ENCODE data around the gene CDKN2A.

The CDKN2A gene

DNA sequence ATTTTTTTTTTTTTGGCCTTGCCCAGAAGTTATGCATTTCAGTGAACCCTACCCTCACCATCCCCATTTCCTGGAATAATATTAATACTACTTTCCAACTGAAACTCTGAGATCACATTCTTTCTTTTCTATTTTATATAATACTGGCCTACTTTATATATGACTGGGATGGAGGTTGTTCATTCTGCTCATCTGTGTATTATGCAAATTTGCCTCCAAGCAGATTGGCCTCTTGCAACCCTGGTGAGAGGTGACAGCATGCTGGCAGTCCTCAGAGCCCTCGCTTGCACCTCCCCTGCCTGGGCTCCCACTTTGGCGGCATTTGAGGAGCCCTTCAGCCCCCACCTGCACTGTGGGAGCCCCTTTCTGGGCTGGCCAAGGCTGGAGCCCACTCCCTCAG lies 35.4 kb downstream of the CDKN2A start:
- no peak for DNase-seq
- TF ChIP-seq, protein P1, sequence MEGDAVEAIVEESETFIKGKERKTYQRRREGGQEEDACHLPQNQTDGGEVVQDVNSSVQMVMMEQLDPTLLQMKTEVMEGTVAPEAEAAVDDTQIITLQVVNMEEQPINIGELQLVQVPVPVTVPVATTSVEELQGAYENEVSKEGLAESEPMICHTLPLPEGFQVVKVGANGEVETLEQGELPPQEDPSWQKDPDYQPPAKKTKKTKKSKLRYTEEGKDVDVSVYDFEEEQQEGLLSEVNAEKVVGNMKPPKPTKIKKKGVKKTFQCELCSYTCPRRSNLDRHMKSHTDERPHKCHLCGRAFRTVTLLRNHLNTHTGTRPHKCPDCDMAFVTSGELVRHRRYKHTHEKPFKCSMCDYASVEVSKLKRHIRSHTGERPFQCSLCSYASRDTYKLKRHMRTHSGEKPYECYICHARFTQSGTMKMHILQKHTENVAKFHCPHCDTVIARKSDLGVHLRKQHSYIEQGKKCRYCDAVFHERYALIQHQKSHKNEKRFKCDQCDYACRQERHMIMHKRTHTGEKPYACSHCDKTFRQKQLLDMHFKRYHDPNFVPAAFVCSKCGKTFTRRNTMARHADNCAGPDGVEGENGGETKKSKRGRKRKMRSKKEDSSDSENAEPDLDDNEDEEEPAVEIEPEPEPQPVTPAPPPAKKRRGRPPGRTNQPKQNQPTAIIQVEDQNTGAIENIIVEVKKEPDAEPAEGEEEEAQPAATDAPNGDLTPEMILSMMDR (IDR thresholded peaks at IDR 0.05; ENCODE audit: low read depth, low read length), result no peak
- H3K4me3 ChIP-seq (ENCODE audit: low read depth, low read length), result no peak overlapping the region
- no peaks in the 10 kb centered on the region for H3K9me3 ChIP-seq (ENCODE audit: severe bottlenecking)
- no peaks in the 10 kb centered on the region for H3K27me3 ChIP-seq (ENCODE audit: insufficient read depth, low read depth, severe bottlenecking)
- H3K27ac ChIP-seq, result no peak overlapping the region
- no peaks in the 10 kb centered on the region for H3K36me3 ChIP-seq

DNA sequence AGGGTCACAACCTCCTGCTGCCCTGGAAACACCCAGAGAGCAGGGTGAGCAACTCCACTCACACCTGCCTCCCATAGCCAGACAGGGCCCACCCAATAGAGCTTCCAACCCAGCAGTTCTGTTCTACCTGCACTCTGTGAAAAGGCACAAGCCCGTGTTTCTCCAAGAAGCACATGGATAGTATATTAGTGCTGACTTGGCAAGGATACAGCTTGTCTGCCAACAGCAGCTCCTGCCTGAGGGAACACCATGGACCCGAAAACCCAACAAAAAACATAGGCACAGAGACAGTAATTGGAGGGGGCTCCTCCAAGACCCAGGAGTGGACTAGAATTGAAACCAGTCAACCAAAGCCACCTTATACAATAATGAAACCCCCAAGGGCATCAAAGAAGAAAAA lies 48.6 kb downstream of the CDKN2A start:
- H3K4me3 ChIP-seq (ENCODE audit: low read depth, low read length), result no peak overlapping the region
- no peaks in the 10 kb centered on the region for H3K27me3 ChIP-seq (ENCODE audit: insufficient read depth, low read depth, severe bottlenecking)
- H3K36me3 ChIP-seq, result no peaks in the 10 kb centered on the region
- no peaks in the 10 kb centered on the region for H3K9me3 ChIP-seq (ENCODE audit: severe bottlenecking)
- no peak for DNase-seq
- TF ChIP-seq, protein P1 (IDR thresholded peaks at IDR 0.05; ENCODE audit: low read depth, low read length), result no peak
- H3K27ac ChIP-seq, result no peak overlapping the region

DNA sequence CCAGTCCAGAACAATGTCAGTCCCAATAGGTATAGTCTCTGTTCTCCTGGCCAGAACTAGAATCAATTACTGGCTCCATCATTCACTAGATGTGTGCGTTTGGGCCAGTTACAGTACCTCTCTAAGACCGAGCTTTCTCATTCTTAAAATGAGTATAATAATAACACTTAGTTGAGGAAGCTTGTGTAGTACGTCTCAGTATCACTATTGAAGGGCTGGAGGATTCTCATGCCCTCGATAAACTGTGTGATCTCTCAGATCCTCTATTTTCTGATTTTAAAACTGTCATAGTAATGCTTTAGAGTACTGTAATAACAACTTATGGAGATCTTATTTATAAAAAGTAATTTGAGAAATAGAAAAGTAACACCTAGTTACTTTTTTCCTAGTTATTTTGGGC lies 50.7 kb downstream of the CDKN2A start:
- no peak for DNase-seq
- Histone ChIP-seq H3K27me3 (ENCODE audit: insufficient read depth, low read depth, severe bottlenecking) (no peaks in the 10 kb centered on the region), H3K27ac (no peak overlapping the region), H3K36me3 (no peaks in the 10 kb centered on the region), H3K4me3 (ENCODE audit: low read depth, low read length) (no peak overlapping the region), H3K9me3 (ENCODE audit: severe bottlenecking) (no peaks in the 10 kb centered on the region)
- TF ChIP-seq, protein P1 (IDR thresholded peaks at IDR 0.05; ENCODE audit: low read depth, low read length), result no peak

- Histone ChIP-seq H3K27me3 (ENCODE audit: insufficient read depth, low read depth, severe bottlenecking) (no peaks in the 10 kb centered on the region), H3K4me3 (ENCODE audit: low read depth, low read length) (no peak overlapping the region), H3K27ac (no peak overlapping the region), H3K36me3 (no peaks in the 10 kb centered on the region), H3K9me3 (ENCODE audit: severe bottlenecking) (peaks cover 2% of the 10 kb centered on the region)
- no peak for DNase-seq
- TF ChIP-seq, protein P1 (IDR thresholded peaks at IDR 0.05; ENCODE audit: low read depth, low read length), result no peak
These were observed 52.7 kb downstream of the CDKN2A start for GRCh38 chr9:21941337-21941995.

DNA sequence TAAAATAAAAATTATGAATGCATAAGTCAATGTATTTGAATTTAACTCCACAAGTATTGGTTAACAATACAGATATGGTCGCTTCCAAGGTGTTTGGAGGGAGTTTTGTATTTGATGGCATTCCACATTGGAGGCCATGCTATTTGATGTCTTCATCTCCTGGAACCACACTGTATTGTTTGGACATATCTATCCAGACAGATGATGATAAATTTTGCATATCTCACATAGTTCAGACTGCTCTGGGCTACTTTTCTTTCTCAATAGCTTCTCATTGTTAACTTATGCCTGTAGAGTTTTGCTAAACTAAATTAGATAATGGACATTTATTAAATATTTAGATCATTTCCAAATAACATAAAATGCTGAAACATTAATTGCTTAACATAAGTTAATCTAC lies 58.0 kb downstream of the CDKN2A start:
- H3K9me3 ChIP-seq (ENCODE audit: severe bottlenecking), result peaks cover 2% of the 10 kb centered on the region
- TF ChIP-seq, protein P1 (IDR thresholded peaks at IDR 0.05; ENCODE audit: low read depth, low read length), result no peak
- peaks cover 8% of the 10 kb centered on the region for H3K27me3 ChIP-seq (ENCODE audit: insufficient read depth, low read depth, severe bottlenecking)
- no peak overlapping the region for H3K27ac ChIP-seq
- H3K4me3 ChIP-seq (ENCODE audit: low read depth, low read length), result no peak overlapping the region
- DNase-seq, result no peak
- H3K36me3 ChIP-seq, result no peaks in the 10 kb centered on the region

- Histone ChIP-seq H3K27me3 (ENCODE audit: insufficient read depth, low read depth, severe bottlenecking) (peaks cover 8% of the 10 kb centered on the region), H3K27ac (no peak overlapping the region), H3K36me3 (no peaks in the 10 kb centered on the region), H3K9me3 (ENCODE audit: severe bottlenecking) (peaks cover 2% of the 10 kb centered on the region), H3K4me3 (ENCODE audit: low read depth, low read length) (no peak overlapping the region)
- DNase-seq, result no peak
- TF ChIP-seq, protein P1 (IDR thresholded peaks at IDR 0.05; ENCODE audit: low read depth, low read length), result no peak
These were observed 58.6 kb downstream of the CDKN2A start for GRCh38 chr9:21935631-21936030.

Measured in WERI-Rb-1 (cell line).